GM12891 (cell line): ENCODE results near the gene TJP3.
"Not testable (repeated sequence)": the region's sequence is repeated elsewhere in the genome, so short reads cannot be mapped to it uniquely, and the experiment has no call there.

ENCODE experiments used
- DNase-seq: peaks from one replicate; pipeline ENCODE4 v3.0.0; 2011; ENCODE audit warnings: low spot score; ENCODE audit not compliant: insufficient read length
- FAIRE-seq: peaks from 2 replicates; lab custom pipeline; 2011; peaks lifted over from hg19 to GRCh38; lab: Jason Lieb, UNC
- PAX5 ChIP-seq: IDR thresholded peaks from 2 replicates; pipeline ENCODE4 v1.6.1; 2011; ENCODE audit warnings: low read length, moderate library complexity, mild to moderate bottlenecking; ENCODE audit not compliant: insufficient read depth, severe bottlenecking
- POLR2A ChIP-seq: IDR thresholded peaks from 2 replicates; pipeline ENCODE4 v1.6.1; 2011; ENCODE audit warnings: low read depth, low read length, control low read depth
- POLR2AphosphoS5 ChIP-seq: IDR thresholded peaks from 2 replicates; pipeline ENCODE4 v1.6.1; 2011; ENCODE audit warnings: low read depth, low read length, control low read depth
- POU2F2 ChIP-seq: IDR thresholded peaks from 2 replicates; pipeline ENCODE4 v1.6.1; 2011; ENCODE audit warnings: low read depth, mild to moderate bottlenecking, control low read depth, low read length, moderate library complexity
- SPI1 ChIP-seq: IDR thresholded peaks from 2 replicates; pipeline ENCODE4 v1.6.1; 2011; ENCODE audit warnings: low read depth, low read length, control low read depth
- TAF1 ChIP-seq: IDR thresholded peaks from 2 replicates; pipeline ENCODE4 v1.6.1; 2011; ENCODE audit warnings: low read depth, low read length, control low read depth

The TJP3 gene

GRCh38 chr19:3759482-3760254, 51.5 kb downstream of the TJP3 start:
- no peak for DNase-seq
- FAIRE-seq = no peak
- TF ChIP-seq PAX5 (no peak), POLR2A (no peak), POLR2AphosphoS5 (no peak), POU2F2 (no peak), SPI1 (no peak), TAF1 (no peak)

GRCh38 chr19:3760871-3761361, 52.7 kb downstream of the TJP3 start:
- FAIRE-seq (no peak), DNase-seq (no peak)
- TF ChIP-seq POLR2AphosphoS5 (no peak), PAX5 (no peak), TAF1 (no peak), POLR2A (no peak), SPI1 (no peak), POU2F2 (no peak)

GRCh38 chr19:3761382-3762129, 53.4 kb downstream of the TJP3 start, which contains the start of gene APBA3:
APBA3 (minus strand) TSS chr19:3761692; CDS start chr19:3760264, 1,428 bp downstream.
- FAIRE-seq = peak; percentile 92
- TF ChIP-seq POU2F2 (peak; percentile 50; the same call in 1 of the 2 replicates), TAF1 (peak; percentile 34; the same call in 1 of the 2 replicates), PAX5 (no peak), POLR2A (peak; percentile 85), POLR2AphosphoS5 (peak; percentile 62; the same call in 1 of the 2 replicates), SPI1 (no peak)

GRCh38 chr19:3762130-3762473, 53.9 kb downstream of the TJP3 start:
- no peak for TF ChIP-seq POLR2A
- FAIRE-seq = no peak
- no peak for DNase-seq

More at GRCh38 chr19:3761382-3762129, 53.4 kb downstream of the TJP3 start, which contains the start of gene APBA3:
- peak; percentile 94 for DNase-seq

- DNase-seq (peak; percentile 96), FAIRE-seq (peak; percentile 99)
- TF ChIP-seq POU2F2 (peak; percentile 58), PAX5 (no peak), POLR2A (peak; percentile 96), POLR2AphosphoS5 (peak; percentile 93), TAF1 (peak; percentile 89), SPI1 (peak; percentile 56)
Observed at GRCh38 chr19:3762501-3763459, 54.6 kb downstream of the TJP3 start, which contains the start of gene MRPL54. MRPL54 (plus strand) TSS chr19:3762682; CDS start chr19:3762701, 19 bp downstream.

GRCh38 chr19:3765121-3765520, 56.9 kb downstream of the TJP3 start:
- no peak for TF ChIP-seq POLR2AphosphoS5
- TF ChIP-seq SPI1 = no peak
- TF ChIP-seq POLR2A = no peak
- TF ChIP-seq PAX5 = no peak
- no peak for TF ChIP-seq POU2F2
- TF ChIP-seq TAF1 = no peak
- no peak for DNase-seq
- no peak for FAIRE-seq

- not testable (repeated sequence) for DNase-seq, FAIRE-seq
Observed at GRCh38 chr19:3765757-3766156, 57.6 kb downstream of the TJP3 start.

GRCh38 chr19:3766520-3766919, 58.3 kb downstream of the TJP3 start:
- TF ChIP-seq POLR2AphosphoS5 (no peak), SPI1 (no peak), PAX5 (no peak), TAF1 (no peak), POU2F2 (no peak)
- FAIRE-seq (no peak), DNase-seq (no peak)

GRCh38 chr19:3767050-3767449, 58.9 kb downstream of the TJP3 start:
- FAIRE-seq = no peak
- no peak for TF ChIP-seq POU2F2
- TF ChIP-seq TAF1 = no peak
- no peak for TF ChIP-seq PAX5
- no peak for TF ChIP-seq POLR2AphosphoS5
- no peak for TF ChIP-seq POLR2A
- TF ChIP-seq SPI1 = no peak

More at GRCh38 chr19:3767050-3767449, 58.9 kb downstream of the TJP3 start:
- no peak for DNase-seq
